ENCODE measurements around the gene SMIM44. TPM values are rescaled to one million over a fixed set of nuclear protein-coding genes. Genes with fewer than 3 reads are reported as not detected.

Gene SMIM44
- total RNA-seq, 1 experiment from 2014 or later, result not detected

GRCh38 chr19:3474614-3475013 lies 8.6 kb downstream of the SMIM44 start:
- no peak for TF ChIP-seq TCF7L2 (IDR thresholded peaks at IDR 0.05; ENCODE audit: low read depth, low read length)
- no peak for TF ChIP-seq SIN3A (IDR thresholded peaks at IDR 0.05; ENCODE audit: borderline replicate concordance, insufficient read depth, low read depth, low read length)
- TF ChIP-seq POLR2AphosphoS5 (IDR thresholded peaks at IDR 0.05; ENCODE audit: low read depth, low read length), result no peak
- TF ChIP-seq REST (IDR thresholded peaks at IDR 0.05; ENCODE audit: insufficient read depth in 1 of 2, low read depth in 2 of 2, low read length in 1 of 2), result no peak
- TF ChIP-seq CTCF (IDR thresholded peaks at IDR 0.05), result no peak
- DNase-seq (ENCODE audit: low read depth, low spot score), result no peak
- Histone ChIP-seq H3K27ac (ENCODE audit: low read length) (no peak overlapping the region), H3K36me3 (ENCODE audit: control insufficient read depth, insufficient read depth, low read length) (no peaks in the 10 kb centered on the region), H3K4me1 (ENCODE audit: control insufficient read depth, insufficient read depth, low read length) (no peaks in the 10 kb centered on the region), H3K27me3 (ENCODE audit: control insufficient read depth, insufficient read depth, low read length) (no peaks in the 10 kb centered on the region), H3K9me3 (ENCODE audit: control insufficient read depth, insufficient read depth, low read depth, low read length) (no peaks in the 10 kb centered on the region), H3K4me3 (ENCODE audit: low read depth in 2 of 2, low read length in 2 of 2) (no peak overlapping the region)
- ChIA-PET CTCF (no interaction called here), POLR2A (no interaction called here)
- no peak for ATAC-seq
- intact Hi-C loops (cut with micrococcal nuclease; ENCODE audit: unreplicated experiment), result no loop called here
- no TSS peak for BruUV-seq (replicated peaks)
- in situ Hi-C loops (cut with HindIII; ENCODE audit: low pct_unique_long_range_greater_than_20kb, low sequenced_read_pairs), result no loop called here

- ATAC-seq (no peak), DNase-seq (ENCODE audit: low read depth, low spot score) (no peak)
- Histone ChIP-seq H3K9me3 (ENCODE audit: control insufficient read depth, insufficient read depth, low read depth, low read length) (no peaks in the 10 kb centered on the region), H3K27me3 (ENCODE audit: control insufficient read depth, insufficient read depth, low read length) (no peaks in the 10 kb centered on the region), H3K4me1 (ENCODE audit: control insufficient read depth, insufficient read depth, low read length) (no peaks in the 10 kb centered on the region), H3K36me3 (ENCODE audit: control insufficient read depth, insufficient read depth, low read length) (no peaks in the 10 kb centered on the region), H3K27ac (ENCODE audit: low read length) (no peak overlapping the region), H3K4me3 (ENCODE audit: low read depth in 2 of 2, low read length in 2 of 2) (no peak overlapping the region)
- ChIA-PET CTCF (no interaction called here), POLR2A (no interaction called here)
- TF ChIP-seq SIN3A (IDR thresholded peaks at IDR 0.05; ENCODE audit: borderline replicate concordance, insufficient read depth, low read depth, low read length) (no peak), REST (IDR thresholded peaks at IDR 0.05; ENCODE audit: insufficient read depth in 1 of 2, low read depth in 2 of 2, low read length in 1 of 2) (no peak)
- in situ Hi-C loops (cut with HindIII; ENCODE audit: low pct_unique_long_range_greater_than_20kb, low sequenced_read_pairs), result no loop called here
- no TSS peak for BruUV-seq (replicated peaks)
- intact Hi-C loops (cut with micrococcal nuclease; ENCODE audit: unreplicated experiment), result no loop called here
These were observed 9.2 kb downstream of the SMIM44 start for GRCh38 chr19:3474010-3474409.

All from Panc1 (cell line).